Measurements from ENCODE around the gene DRG2. TPM values are rescaled to one million over a fixed set of nuclear protein-coding genes. Genes with fewer than 3 reads are reported as not detected.
A peak's percentile ranks its signal among the peaks of the same experiment; 100 is the strongest.

The DRG2 gene
- total and polyA plus RNA-seq, 9 of the 15 experiments (the other 6 are each of a cell fraction or from before 2014, with no cell fraction given) = 6.6 to 36.7 (median 26.1) TPM

DNA sequence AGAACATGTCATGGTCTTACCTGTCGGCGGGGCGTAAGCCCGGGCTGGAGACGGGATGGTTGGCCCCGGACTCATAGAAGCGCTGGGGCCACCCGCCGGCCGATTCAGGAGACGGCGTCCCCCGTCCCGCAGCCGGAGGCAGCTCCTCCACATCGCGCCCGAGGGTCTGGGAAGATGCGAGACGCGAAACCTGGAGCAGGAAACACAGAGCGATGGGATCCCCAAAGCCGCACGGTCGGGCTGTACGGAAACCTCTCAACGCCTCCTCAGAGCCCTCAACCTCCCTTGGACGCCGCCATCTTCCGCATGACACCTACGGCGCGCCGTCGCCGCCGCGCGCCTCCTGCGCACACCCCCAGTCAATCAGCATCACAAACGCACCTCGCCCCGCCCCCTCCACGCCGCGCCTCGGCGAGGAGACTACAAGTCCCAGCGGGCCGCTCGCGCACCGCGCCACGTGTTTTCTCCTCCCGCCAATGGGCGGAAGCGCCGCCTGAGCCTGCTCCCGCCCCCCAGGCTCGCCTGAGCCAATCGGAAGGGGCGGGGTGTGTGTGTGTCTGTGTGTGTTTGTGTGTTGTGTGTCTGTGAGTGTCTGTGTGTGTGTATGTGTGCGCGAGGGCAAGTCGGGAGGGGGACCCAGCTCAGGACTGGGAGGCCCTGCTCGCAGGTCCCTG, 48.8 kb upstream of the DRG2 start, which contains the start of the genes ATPAF2 and GID4 (continued):
- TF ChIP-seq, protein P1, sequence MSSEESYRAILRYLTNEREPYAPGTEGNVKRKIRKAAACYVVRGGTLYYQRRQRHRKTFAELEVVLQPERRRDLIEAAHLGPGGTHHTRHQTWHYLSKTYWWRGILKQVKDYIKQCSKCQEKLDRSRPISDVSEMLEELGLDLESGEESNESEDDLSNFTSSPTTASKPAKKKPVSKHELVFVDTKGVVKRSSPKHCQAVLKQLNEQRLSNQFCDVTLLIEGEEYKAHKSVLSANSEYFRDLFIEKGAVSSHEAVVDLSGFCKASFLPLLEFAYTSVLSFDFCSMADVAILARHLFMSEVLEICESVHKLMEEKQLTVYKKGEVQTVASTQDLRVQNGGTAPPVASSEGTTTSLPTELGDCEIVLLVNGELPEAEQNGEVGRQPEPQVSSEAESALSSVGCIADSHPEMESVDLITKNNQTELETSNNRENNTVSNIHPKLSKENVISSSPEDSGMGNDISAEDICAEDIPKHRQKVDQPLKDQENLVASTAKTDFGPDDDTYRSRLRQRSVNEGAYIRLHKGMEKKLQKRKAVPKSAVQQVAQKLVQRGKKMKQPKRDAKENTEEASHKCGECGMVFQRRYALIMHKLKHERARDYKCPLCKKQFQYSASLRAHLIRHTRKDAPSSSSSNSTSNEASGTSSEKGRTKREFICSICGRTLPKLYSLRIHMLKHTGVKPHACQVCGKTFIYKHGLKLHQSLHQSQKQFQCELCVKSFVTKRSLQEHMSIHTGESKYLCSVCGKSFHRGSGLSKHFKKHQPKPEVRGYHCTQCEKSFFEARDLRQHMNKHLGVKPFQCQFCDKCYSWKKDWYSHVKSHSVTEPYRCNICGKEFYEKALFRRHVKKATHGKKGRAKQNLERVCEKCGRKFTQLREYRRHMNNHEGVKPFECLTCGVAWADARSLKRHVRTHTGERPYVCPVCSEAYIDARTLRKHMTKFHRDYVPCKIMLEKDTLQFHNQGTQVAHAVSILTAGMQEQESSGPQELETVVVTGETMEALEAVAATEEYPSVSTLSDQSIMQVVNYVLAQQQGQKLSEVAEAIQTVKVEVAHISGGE (CRISPR knock-in tag; IDR thresholded peaks at IDR 0.05) = peak in 1 of 3 experiments; percentile 71; a peak in 2 of 6 replicates
- TF ChIP-seq FOXK1 (CRISPR knock-in tag; IDR thresholded peaks at IDR 0.05; ENCODE audit: borderline replicate concordance) (no peak), NUFIP1 (IDR thresholded peaks at IDR 0.05; ENCODE audit: partially characterized antibody) (no peak), ZBTB1 (CRISPR knock-in tag; IDR thresholded peaks at IDR 0.05; ENCODE audit: borderline replicate concordance, low read depth) (no peak), MEF2D (tag; conservative IDR thresholded peaks at IDR 0.05; ENCODE audit: low read depth) (no peak), FOXJ3 (CRISPR knock-in tag; IDR thresholded peaks at IDR 0.05) (no peak), ZC3H11A (IDR thresholded peaks at IDR 0.05; ENCODE audit: low read depth, low read length) (no peak), SP1 (CRISPR knock-in tag; IDR thresholded peaks at IDR 0.05) (peak; percentile 94), PHF8 (IDR thresholded peaks at IDR 0.05; ENCODE audit: borderline replicate concordance, low read length) (peak; percentile 58; the same call in 1 of the 2 replicates), WHSC1 (IDR thresholded peaks at IDR 0.05; ENCODE audit: low read length) (no peak), CREM (IDR thresholded peaks at IDR 0.05; ENCODE audit: low read depth) (peak; percentile 97), RAD51 (IDR thresholded peaks at IDR 0.05; ENCODE audit: borderline replicate concordance, low read depth) (peak; percentile 94), ZNF445 (CRISPR knock-in tag; IDR thresholded peaks at IDR 0.05; ENCODE audit: low read depth) (no peak), ZNF24 (IDR thresholded peaks at IDR 0.05) (no peak)
- TF ChIP-seq, protein P2, sequence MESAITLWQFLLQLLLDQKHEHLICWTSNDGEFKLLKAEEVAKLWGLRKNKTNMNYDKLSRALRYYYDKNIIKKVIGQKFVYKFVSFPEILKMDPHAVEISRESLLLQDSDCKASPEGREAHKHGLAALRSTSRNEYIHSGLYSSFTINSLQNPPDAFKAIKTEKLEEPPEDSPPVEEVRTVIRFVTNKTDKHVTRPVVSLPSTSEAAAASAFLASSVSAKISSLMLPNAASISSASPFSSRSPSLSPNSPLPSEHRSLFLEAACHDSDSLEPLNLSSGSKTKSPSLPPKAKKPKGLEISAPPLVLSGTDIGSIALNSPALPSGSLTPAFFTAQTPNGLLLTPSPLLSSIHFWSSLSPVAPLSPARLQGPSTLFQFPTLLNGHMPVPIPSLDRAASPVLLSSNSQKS (CRISPR knock-in tag; IDR thresholded peaks at IDR 0.05) = no peak
- TF ChIP-seq, protein P3, sequence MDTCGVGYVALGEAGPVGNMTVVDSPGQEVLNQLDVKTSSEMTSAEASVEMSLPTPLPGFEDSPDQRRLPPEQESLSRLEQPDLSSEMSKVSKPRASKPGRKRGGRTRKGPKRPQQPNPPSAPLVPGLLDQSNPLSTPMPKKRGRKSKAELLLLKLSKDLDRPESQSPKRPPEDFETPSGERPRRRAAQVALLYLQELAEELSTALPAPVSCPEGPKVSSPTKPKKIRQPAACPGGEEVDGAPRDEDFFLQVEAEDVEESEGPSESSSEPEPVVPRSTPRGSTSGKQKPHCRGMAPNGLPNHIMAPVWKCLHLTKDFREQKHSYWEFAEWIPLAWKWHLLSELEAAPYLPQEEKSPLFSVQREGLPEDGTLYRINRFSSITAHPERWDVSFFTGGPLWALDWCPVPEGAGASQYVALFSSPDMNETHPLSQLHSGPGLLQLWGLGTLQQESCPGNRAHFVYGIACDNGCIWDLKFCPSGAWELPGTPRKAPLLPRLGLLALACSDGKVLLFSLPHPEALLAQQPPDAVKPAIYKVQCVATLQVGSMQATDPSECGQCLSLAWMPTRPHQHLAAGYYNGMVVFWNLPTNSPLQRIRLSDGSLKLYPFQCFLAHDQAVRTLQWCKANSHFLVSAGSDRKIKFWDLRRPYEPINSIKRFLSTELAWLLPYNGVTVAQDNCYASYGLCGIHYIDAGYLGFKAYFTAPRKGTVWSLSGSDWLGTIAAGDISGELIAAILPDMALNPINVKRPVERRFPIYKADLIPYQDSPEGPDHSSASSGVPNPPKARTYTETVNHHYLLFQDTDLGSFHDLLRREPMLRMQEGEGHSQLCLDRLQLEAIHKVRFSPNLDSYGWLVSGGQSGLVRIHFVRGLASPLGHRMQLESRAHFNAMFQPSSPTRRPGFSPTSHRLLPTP (IDR thresholded peaks at IDR 0.05; ENCODE audit: borderline replicate concordance, extremely low read depth, insufficient read length) = no peak
- TF ChIP-seq, protein P4, sequence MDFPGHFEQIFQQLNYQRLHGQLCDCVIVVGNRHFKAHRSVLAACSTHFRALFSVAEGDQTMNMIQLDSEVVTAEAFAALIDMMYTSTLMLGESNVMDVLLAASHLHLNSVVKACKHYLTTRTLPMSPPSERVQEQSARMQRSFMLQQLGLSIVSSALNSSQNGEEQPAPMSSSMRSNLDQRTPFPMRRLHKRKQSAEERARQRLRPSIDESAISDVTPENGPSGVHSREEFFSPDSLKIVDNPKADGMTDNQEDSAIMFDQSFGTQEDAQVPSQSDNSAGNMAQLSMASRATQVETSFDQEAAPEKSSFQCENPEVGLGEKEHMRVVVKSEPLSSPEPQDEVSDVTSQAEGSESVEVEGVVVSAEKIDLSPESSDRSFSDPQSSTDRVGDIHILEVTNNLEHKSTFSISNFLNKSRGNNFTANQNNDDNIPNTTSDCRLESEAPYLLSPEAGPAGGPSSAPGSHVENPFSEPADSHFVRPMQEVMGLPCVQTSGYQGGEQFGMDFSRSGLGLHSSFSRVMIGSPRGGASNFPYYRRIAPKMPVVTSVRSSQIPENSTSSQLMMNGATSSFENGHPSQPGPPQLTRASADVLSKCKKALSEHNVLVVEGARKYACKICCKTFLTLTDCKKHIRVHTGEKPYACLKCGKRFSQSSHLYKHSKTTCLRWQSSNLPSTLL (IDR thresholded peaks at IDR 0.05) = no peak
- TF ChIP-seq, protein P5, sequence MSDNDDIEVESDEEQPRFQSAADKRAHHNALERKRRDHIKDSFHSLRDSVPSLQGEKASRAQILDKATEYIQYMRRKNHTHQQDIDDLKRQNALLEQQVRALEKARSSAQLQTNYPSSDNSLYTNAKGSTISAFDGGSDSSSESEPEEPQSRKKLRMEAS (CRISPR knock-in tag; IDR thresholded peaks at IDR 0.05) = peak; percentile 92
